ENCODE data around the gene ZNF322. TPM values are rescaled to one million over a fixed set of nuclear protein-coding genes. Genes with fewer than 3 reads are reported as not detected.

Gene ZNF322
- total RNA-seq, 1 experiment from 2014 or later, result 22.5 TPM

GRCh38 chr6:26623339-26623859 lies 36.1 kb downstream of the ZNF322 start:
- no peaks in the 10 kb centered on the region for H3K4me1 Mint-ChIP-seq (ENCODE audit: low read depth, unreplicated experiment)
- intact Hi-C loops (cut with micrococcal nuclease; ENCODE audit: unreplicated experiment), result no loop called here
- Histone ChIP-seq H3K27me3 (replicated peaks; ENCODE audit: control insufficient read depth, insufficient read depth, low read length) (no peaks in the 10 kb centered on the region), H3K9me3 (no peaks in the 10 kb centered on the region; the same call in 1 of the 2 replicates), H3K36me3 (ENCODE audit: control insufficient read depth, insufficient read depth, low read length) (no peaks in the 10 kb centered on the region), H3K4me3 (ENCODE audit: low read depth, low read length) (no peak overlapping the region), H3K4me1 (no peaks in the 10 kb centered on the region)
- H3K27ac Mint-ChIP-seq (ENCODE audit: unreplicated experiment), result no peak overlapping the region
- ChIA-PET CTCF (no interaction called here), POLR2A (no interaction called here)
- H3K36me3 Mint-ChIP-seq (ENCODE audit: insufficient read depth, unreplicated experiment), result no peaks in the 10 kb centered on the region
- TF ChIP-seq CTCF (IDR thresholded peaks at IDR 0.05; ENCODE audit: insufficient read depth in 1 of 2, low read depth in 1 of 2, low read length in 1 of 2, severe bottlenecking in 1 of 2, unreplicated experiment in 1 of 2), result no peak
- BruUV-seq (replicated peaks), result no TSS peak
- H3K4me3 Mint-ChIP-seq (ENCODE audit: unreplicated experiment), result no peak overlapping the region
- peaks cover 3% of the 10 kb centered on the region for H3K27me3 Mint-ChIP-seq (ENCODE audit: insufficient read depth, unreplicated experiment)
- DNase-seq, result no peak
- peaks cover 11% of the 10 kb centered on the region for H3K9me3 Mint-ChIP-seq (ENCODE audit: unreplicated experiment)

- ChIA-PET POLR2A (no interaction called here), CTCF (no interaction called here)
- no peaks in the 10 kb centered on the region for H3K36me3 Mint-ChIP-seq (ENCODE audit: insufficient read depth, unreplicated experiment)
- no peaks in the 10 kb centered on the region for H3K4me1 Mint-ChIP-seq (ENCODE audit: low read depth, unreplicated experiment)
- Histone ChIP-seq H3K4me3 (ENCODE audit: low read depth, low read length) (no peak overlapping the region), H3K27me3 (replicated peaks; ENCODE audit: control insufficient read depth, insufficient read depth, low read length) (no peaks in the 10 kb centered on the region), H3K4me1 (no peaks in the 10 kb centered on the region), H3K36me3 (ENCODE audit: control insufficient read depth, insufficient read depth, low read length) (no peaks in the 10 kb centered on the region), H3K9me3 (no peaks in the 10 kb centered on the region; the same call in 1 of the 2 replicates)
- H3K4me3 Mint-ChIP-seq (ENCODE audit: unreplicated experiment), result no peak overlapping the region
- DNase-seq, result no peak
- H3K9me3 Mint-ChIP-seq (ENCODE audit: unreplicated experiment), result no peaks in the 10 kb centered on the region
- no peak overlapping the region for H3K27ac Mint-ChIP-seq (ENCODE audit: unreplicated experiment)
- no peak for TF ChIP-seq CTCF (IDR thresholded peaks at IDR 0.05; ENCODE audit: insufficient read depth in 1 of 2, low read depth in 1 of 2, low read length in 1 of 2, severe bottlenecking in 1 of 2, unreplicated experiment in 1 of 2)
- H3K27me3 Mint-ChIP-seq (ENCODE audit: insufficient read depth, unreplicated experiment), result no peaks in the 10 kb centered on the region
- intact Hi-C loops (cut with micrococcal nuclease; ENCODE audit: unreplicated experiment), result no loop called here
- no TSS peak for BruUV-seq (replicated peaks)
Observed at GRCh38 chr6:26613689-26614683, 45.6 kb downstream of the ZNF322 start.

- no peaks in the 10 kb centered on the region for H3K36me3 Mint-ChIP-seq (ENCODE audit: insufficient read depth, unreplicated experiment)
- DNase-seq, result no peak
- H3K27ac Mint-ChIP-seq (ENCODE audit: unreplicated experiment), result no peak overlapping the region
- Histone ChIP-seq H3K4me3 (ENCODE audit: low read depth, low read length) (no peak overlapping the region), H3K36me3 (ENCODE audit: control insufficient read depth, insufficient read depth, low read length) (no peaks in the 10 kb centered on the region), H3K9me3 (no peaks in the 10 kb centered on the region; the same call in 1 of the 2 replicates), H3K27me3 (replicated peaks; ENCODE audit: control insufficient read depth, insufficient read depth, low read length) (no peaks in the 10 kb centered on the region), H3K4me1 (no peaks in the 10 kb centered on the region)
- H3K9me3 Mint-ChIP-seq (ENCODE audit: unreplicated experiment), result no peaks in the 10 kb centered on the region
- intact Hi-C loops (cut with micrococcal nuclease; ENCODE audit: unreplicated experiment), result no loop called here
- ChIA-PET CTCF (no interaction called here), POLR2A (no interaction called here)
- BruUV-seq (replicated peaks), result no TSS peak
- no peak overlapping the region for H3K4me3 Mint-ChIP-seq (ENCODE audit: unreplicated experiment)
- no peak for TF ChIP-seq CTCF (IDR thresholded peaks at IDR 0.05; ENCODE audit: insufficient read depth in 1 of 2, low read depth in 1 of 2, low read length in 1 of 2, severe bottlenecking in 1 of 2, unreplicated experiment in 1 of 2)
- H3K4me1 Mint-ChIP-seq (ENCODE audit: low read depth, unreplicated experiment), result no peaks in the 10 kb centered on the region
- no peaks in the 10 kb centered on the region for H3K27me3 Mint-ChIP-seq (ENCODE audit: insufficient read depth, unreplicated experiment)
Observed at GRCh38 chr6:26613201-26613600, 46.3 kb downstream of the ZNF322 start.
